ENCODE measurements around the gene NFIB. TPM values are rescaled to one million over a fixed set of nuclear protein-coding genes. Genes with fewer than 3 reads are reported as not detected.

NFIB gene
- total and polyA plus RNA-seq, 2 donors from 2014 or later: 15.6 to 112 TPM

GRCh38 chr9:14127656-14128055, 186.3 kb downstream of the NFIB start:
- FAIRE-seq (no peak), DNase-seq (no peak)
- TF ChIP-seq CTCF (IDR thresholded peaks at IDR 0.05; ENCODE audit: borderline replicate concordance, extremely low read depth, insufficient read depth): no peak
- intact Hi-C loops (cut with DNase I): no loop called here
- H3K36me3 ChIP-seq (ENCODE audit: control insufficient read depth in 2 of 3, insufficient read depth in 3 of 3, low read length in 3 of 3): peaks cover 0 to 6% (median 4%) of the 10 kb centered on the region in 3 donors
- H3K4me3 ChIP-seq (ENCODE audit: low read length in 3 of 3): no peak overlapping the region
- H3K9ac ChIP-seq (ENCODE audit: low read length in 3 of 3): no peak overlapping the region
- H3K27me3 ChIP-seq (ENCODE audit: control insufficient read depth, insufficient read depth, low read length): no peaks in the 10 kb centered on the region
- H3K27ac ChIP-seq (ENCODE audit: low read depth in 2 of 2, low read length in 2 of 2): no peak overlapping the region
- H3K9me3 ChIP-seq (ENCODE audit: control insufficient read depth in 2 of 3, insufficient read depth in 1 of 3, low read length in 3 of 3): no peaks in the 10 kb centered on the region
- H3K4me1 ChIP-seq (ENCODE audit: control insufficient read depth in 2 of 3, insufficient read depth in 2 of 3, low read depth in 1 of 3, low read length in 3 of 3): no peaks in the 10 kb centered on the region

- no peak overlapping the region for H3K4me3 ChIP-seq (ENCODE audit: low read length in 3 of 3)
- intact Hi-C loops (cut with DNase I): no loop called here
- DNase-seq: no peak
- H3K9ac ChIP-seq (ENCODE audit: low read length in 3 of 3): no peak overlapping the region
- FAIRE-seq: no peak
- no peaks in the 10 kb centered on the region for H3K27me3 ChIP-seq (ENCODE audit: control insufficient read depth, insufficient read depth, low read length)
- peaks cover 0 to 39% (median 15%) of the 10 kb centered on the region in 3 donors for H3K36me3 ChIP-seq (ENCODE audit: control insufficient read depth in 2 of 3, insufficient read depth in 3 of 3, low read length in 3 of 3)
- H3K4me1 ChIP-seq (ENCODE audit: control insufficient read depth in 2 of 3, insufficient read depth in 2 of 3, low read depth in 1 of 3, low read length in 3 of 3): no peaks in the 10 kb centered on the region
- H3K27ac ChIP-seq (ENCODE audit: low read depth in 2 of 2, low read length in 2 of 2): no peak overlapping the region
- H3K9me3 ChIP-seq (ENCODE audit: control insufficient read depth in 2 of 3, insufficient read depth in 1 of 3, low read length in 3 of 3): no peaks in the 10 kb centered on the region
- no peak for TF ChIP-seq CTCF (IDR thresholded peaks at IDR 0.05; ENCODE audit: borderline replicate concordance, extremely low read depth, insufficient read depth)
Measured at GRCh38 chr9:14119694-14120514, 194.0 kb downstream of the NFIB start.

- no peak overlapping the region for H3K4me3 ChIP-seq (ENCODE audit: low read length in 3 of 3)
- intact Hi-C loops (cut with DNase I): no loop called here
- no peak overlapping the region for H3K27ac ChIP-seq (ENCODE audit: low read depth in 2 of 2, low read length in 2 of 2)
- no peaks in the 10 kb centered on the region for H3K9me3 ChIP-seq (ENCODE audit: control insufficient read depth in 2 of 3, insufficient read depth in 1 of 3, low read length in 3 of 3)
- TF ChIP-seq CTCF (IDR thresholded peaks at IDR 0.05; ENCODE audit: borderline replicate concordance, extremely low read depth, insufficient read depth): no peak
- H3K4me1 ChIP-seq (ENCODE audit: control insufficient read depth in 2 of 3, insufficient read depth in 2 of 3, low read depth in 1 of 3, low read length in 3 of 3): no peaks in the 10 kb centered on the region
- H3K27me3 ChIP-seq (ENCODE audit: control insufficient read depth, insufficient read depth, low read length): no peaks in the 10 kb centered on the region
- FAIRE-seq: no peak
- H3K36me3 ChIP-seq (ENCODE audit: control insufficient read depth in 2 of 3, insufficient read depth in 3 of 3, low read length in 3 of 3): peaks cover 0 to 21% (median 16%) of the 10 kb centered on the region in 3 donors
- DNase-seq: no peak
- H3K9ac ChIP-seq (ENCODE audit: low read length in 3 of 3): no peak overlapping the region
Measured at GRCh38 chr9:14112226-14112625, 201.7 kb downstream of the NFIB start.

Data from kidney (tissue), 14 donors.